ENCODE results near the gene CEP170B.
"Not testable (repeated sequence)": the region's sequence is repeated elsewhere in the genome, so short reads cannot be mapped to it uniquely, and the experiment has no call there.

The CEP170B gene

DNA sequence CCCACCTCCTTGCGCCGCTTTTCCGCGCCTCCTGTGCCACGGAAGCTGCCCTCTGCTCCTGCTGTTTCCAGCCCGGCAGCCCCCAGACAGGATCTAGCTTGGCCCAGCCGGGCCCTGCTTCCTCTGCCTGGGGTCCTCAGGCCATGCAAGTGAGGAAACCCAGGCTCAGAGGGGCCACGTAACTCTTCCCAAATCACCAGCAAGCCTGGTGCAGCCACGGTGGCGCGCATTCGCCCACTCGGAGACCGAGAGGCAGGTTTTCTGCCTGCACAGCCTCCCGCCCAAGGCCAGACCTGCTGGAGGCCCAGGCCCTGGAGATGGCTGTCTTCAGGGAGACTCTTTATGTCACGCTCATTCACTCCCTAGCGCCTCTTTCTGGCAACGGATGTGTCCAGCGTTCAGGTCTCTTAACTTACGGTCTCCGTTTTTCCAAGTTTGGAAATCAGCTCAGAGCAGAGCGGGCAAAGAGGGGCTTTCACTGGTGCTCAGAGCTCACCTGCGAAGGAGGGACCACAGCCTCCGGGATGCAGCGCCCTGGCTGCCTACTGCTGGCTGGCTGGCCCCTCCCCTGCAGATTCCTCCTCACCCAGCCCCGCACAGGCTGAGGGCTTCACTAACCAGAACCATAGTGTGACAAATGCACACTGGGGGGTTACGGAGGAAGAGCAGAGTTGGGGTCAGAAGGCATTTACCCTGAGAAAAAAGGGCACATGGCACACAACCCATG is 20.6 kb upstream of the CEP170B start:
- DNase-seq = no peak

DNA sequence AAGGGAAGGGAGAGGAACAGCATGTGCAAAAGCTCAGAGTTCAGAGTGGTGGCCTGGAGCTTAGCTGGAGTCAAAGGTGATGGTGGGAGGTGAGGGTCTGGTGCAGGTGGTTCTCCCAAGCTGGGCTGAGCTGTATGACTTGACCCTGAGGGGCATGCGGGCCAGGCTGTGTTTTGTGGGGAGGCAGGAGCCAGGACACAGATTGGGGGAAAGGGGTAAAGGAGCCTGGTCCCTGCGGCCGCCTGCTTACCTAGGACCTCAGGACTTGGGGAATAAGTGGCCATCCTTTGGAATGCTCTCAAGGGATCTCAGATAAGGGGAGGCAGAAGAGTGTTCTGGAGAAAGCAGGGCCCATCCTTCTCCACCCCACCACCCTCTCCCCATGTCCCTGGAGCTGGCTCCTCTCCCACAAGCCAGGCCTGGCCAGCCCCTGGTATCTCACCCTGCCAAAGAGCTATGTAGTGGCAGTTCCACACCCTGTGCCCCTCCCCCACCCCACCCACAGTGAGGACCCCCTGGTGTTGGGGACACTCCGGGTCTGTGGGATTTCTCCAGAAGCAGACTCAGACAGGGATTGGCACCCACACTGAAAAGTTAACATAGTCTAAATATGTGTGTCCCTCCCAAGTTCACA is 19.9 kb upstream of the CEP170B start:
- DNase-seq = no peak

DNA sequence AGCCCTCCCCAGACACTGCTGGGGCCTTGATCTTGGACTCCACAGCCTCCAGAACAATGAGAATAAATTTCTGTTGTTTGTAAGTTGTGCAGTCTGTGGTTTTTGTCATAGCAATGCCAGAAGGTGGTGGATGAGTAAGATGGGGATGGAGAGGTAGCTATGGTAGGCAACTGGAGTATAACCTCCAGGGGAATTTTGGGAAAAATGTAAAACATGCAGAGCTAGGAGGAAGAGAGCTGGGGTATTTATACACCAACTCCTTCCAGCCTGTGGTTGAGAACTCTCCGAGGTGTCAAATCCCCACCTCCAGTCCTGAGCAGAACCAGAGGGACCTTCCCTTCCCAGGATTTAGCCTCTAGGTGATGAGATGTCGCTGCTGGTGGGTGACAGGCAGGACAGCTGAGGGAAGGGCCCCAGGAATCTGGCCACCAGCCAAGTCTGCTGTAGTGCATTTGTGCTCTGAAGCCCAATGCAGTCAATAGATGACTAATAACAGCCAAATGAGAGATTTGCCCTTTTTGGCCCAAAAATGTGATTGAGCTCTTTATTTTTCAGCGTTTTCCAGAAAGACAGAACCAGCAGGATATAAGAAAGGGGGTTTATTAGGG is 19.1 kb upstream of the CEP170B start:
- no peak for DNase-seq

DNA sequence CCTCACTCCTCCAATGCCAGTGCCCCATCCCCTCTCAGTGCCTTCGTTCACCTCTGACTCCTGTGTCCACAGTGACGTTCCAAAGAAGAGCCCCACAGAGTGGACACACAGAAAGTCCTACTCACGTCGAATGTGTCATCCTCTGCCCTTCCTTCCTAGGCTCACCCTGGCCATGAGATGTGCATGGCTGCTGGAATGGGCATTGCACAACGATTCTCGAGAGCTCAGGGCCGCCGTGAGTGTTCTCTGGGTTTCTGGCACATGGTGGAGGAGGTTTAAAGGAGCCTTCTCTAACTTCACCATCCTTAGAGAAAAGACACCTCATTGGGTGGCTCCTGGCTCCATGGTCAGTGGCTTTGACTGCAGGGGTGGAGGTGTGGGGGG is 12.8 kb upstream of the CEP170B start:
- no peak for DNase-seq

DNA sequence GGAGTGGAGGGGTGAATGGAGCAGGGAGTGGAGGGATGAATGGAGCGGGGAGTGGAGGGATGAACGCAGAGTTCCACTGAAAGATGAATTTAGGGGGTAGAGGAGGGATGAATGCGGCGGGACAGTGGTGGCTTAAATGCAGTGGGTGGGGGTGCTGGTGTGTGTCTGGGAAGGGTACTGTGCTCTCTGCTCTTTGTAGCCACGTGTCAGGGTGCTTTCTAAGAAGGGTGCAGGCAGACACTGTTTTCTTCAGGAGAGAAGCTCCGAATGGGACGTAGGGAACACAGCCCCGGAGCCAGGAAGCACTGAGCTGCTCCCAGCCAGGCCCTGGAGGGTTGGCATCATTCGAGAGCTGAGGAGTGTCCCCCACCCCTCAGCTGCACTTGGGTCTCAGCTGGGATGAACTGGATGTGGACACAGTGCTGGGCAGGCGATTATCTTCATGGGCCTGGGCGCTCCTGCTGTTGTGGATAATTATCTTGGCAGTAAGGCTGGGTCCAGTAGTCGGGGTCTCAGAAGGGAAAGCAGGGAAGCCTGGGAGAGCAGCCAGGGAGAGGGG is 9.5 kb upstream of the CEP170B start:
- no peak for DNase-seq

DNA sequence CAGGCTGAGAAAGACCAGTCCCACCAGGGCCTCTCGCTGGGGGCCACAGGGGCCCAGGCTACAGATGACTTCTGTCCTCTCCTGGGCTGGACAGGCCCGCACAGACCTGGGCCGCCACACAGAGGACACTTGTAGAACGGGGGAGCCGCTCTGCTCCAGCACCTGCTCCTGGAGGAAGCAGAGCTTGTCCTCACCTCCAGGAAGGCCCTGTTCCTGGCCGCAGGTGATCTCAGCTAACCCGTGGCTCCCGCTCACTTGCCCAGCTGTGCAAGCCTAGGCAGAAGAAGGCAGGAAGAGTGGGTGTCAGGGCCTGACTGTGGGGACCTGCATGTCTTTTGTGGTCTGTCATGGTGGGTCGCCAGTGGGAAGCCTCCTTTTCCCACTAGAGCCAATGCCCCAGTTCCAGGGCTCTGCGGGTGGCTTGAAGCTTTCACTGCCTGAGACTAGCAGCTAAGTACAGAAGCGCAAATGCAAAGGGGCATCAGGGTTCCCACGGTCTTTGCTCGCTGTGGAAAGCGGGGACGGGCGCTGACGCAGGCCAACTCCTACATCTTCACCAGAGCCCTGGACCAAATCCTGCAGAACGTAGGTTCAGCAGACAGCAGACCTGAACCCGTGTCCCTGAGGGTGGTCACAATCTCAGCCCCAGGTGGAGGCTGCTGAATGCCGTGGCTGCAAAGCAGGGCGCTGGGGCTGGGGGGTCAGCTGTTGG is 8.8 kb upstream of the CEP170B start:
- no peak for DNase-seq

DNA sequence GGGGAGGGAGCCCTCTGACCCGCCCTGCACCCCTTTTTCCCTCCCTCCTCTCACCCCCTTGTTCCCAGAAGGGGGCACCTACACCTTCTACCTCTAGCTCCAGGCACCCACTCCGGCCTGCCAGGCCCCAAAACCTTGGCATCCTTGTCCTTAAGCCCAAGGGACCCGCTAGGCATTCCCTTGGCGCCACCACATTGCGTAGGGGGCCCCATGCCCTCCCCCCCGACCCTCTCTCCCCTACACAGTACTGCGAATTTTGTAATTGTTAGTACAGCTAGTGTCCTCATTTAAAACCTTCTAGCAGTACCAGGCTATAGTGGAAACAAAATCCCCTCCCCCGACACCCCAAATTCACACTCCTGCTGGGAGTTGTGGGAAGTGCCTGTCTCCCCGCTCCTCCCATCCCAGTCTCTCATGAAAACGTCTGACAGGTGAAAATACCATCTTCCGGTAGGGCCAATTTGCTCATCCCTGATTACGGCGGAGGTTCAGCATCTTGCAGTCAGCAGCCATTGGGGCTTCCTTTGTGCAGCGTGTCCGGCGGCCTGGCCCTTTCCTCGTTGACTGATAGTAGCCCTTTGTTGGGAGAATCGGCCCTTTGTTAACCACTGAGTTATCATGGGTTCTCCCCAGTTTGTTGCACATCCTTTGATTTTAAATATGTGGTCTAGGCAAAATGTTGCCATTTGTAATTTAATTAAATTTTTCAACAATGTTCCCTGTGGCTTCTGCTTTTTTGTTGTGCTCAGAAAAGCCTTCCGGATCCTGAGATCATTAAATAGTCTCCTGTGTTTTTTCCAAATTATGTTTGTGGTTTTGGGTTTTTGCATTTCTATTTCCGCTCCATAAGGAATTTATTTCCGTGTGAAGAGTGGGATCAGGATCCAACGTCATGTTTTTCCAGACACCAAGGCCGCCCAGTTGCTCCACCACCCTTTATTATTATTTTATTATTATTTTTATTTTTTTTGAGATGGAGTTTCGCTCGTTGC is 7.9 kb upstream of the CEP170B start:
- no peak for DNase-seq

DNA sequence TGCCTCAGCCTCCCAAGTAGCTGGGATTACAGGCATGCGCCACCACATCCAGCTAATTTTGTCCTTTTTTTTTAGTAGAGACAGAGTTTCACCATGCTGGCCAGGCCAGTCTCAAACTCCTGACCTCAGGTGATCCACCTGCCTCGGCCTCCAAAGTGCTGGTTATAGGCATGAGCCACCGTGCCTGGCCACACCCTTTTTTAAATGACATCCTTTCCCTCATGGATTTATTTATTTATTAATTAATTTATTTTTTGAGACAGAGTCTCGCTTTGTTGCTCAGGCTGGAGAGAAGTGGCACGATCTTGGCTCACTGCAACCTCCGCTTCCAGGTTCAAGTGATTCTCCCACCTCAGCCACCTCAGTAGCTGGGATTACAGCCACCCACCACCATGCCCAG is 7.1 kb upstream of the CEP170B start:
- DNase-seq = not testable (repeated sequence)

DNA sequence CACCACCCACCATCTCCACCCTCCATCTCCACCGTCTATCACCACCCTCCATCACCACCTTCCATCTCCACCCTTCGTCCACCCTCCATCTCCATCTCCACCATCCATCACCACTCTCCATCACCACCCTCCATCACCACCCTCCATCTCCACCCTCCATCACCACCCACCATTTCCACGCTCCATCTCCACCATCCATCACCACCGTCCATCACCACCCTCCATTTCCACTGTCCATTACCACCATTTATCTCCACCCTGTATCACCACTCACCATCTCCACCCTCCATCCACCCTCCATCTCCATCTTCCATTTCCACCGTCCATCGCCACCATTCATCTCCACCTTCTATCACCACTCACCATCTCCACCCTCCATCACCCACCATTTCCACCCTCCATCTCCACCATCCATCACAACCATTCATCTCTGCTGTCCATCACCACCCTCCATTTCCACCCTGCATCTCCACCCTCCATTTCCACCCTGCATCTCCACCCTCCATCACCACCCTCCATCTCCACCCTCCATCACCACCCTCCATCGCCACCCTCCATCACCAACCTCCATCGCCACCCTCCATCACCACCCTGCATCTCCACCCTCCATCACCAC is 6.1 kb upstream of the CEP170B start:
- DNase-seq = no peak

DNA sequence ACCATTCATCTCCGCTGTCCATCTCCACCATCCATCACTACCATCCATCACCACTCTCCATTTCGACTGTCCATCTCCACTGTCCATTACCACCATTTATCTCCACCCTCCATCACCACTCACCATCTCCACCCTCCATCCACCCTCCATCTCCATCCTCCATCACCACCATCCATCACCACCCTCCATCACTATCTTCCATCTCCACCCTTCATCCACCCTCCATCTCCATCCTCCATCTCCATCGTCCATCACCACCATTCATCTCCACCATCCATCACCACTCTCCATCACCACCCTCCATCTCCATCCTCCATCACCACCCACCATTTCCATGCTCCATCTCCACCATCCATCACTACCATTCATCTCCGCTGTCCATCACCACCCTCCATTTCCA is 5.2 kb upstream of the CEP170B start:
- no peak for DNase-seq

DNA sequence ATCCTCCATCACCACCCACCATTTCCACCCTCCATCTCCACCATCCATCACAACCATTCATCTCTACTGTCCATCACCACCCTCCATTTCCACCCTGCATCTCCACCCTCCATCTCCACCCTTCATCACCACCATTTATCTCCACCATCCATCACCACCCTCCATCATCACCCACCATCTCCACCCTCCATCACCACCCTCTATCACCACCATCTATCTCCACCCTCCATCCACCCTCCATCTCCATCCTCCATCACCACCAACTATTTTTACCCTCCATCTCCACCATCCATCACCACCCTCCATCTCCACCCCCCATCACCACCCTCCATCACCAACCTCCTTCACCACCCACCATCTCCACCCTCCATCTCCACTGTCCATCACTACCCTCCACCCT is 4.7 kb upstream of the CEP170B start:
- DNase-seq = no peak

DNA sequence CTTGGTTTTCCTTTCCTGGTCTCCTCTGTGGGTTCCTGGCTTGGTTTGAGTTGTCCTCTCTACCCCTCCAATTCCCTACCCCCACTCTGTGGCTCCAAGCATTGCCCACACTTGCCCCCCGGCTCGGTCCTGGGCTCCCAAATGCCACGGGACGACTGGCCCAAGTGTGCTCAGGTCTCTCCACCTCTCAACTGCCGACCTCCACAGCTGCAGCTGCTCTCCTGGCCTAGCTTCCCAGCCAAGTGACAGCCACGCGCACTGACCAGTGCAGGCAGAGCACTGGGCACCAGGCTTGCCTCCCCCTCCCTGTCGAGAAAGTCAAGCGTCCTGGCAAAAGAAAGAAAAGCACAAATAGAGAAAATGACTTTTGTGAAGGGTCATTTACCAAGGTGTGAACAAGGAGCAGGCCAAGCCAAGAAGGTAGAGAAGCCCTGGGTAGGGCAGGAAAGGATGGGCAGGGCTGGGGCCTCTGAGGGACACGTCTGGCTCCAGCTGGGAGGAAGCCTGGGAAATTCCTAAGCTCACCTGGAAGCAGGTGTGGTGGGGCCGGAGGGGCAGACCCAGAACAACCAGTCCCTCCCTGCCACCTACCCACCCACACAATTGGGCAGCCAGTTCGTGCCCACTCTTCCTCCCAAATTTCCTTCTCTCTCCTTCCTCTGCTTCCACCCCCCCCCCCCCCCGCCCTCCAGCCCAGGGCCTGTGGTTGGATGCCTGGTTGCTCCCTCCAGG is 1.8 kb upstream of the CEP170B start:
- no peak for DNase-seq

DNA sequence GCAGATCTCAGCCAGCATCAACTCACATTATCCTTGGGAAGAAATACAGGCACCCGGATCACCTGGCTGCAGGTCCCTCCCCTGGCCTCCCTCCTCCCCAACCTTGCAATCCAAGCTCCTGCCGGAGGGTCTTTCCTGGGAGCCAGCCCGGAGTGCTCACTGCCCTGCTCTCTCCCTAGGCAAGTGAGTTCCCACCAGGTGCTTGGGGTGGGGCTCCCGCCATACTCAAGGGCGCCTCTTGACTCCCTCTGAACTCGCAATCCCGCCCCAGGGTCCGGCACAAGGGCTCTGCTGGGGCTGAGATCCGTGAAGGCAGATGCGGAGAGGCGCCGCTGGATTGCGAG is 1.2 kb upstream of the CEP170B start:
- DNase-seq = no peak

DNA sequence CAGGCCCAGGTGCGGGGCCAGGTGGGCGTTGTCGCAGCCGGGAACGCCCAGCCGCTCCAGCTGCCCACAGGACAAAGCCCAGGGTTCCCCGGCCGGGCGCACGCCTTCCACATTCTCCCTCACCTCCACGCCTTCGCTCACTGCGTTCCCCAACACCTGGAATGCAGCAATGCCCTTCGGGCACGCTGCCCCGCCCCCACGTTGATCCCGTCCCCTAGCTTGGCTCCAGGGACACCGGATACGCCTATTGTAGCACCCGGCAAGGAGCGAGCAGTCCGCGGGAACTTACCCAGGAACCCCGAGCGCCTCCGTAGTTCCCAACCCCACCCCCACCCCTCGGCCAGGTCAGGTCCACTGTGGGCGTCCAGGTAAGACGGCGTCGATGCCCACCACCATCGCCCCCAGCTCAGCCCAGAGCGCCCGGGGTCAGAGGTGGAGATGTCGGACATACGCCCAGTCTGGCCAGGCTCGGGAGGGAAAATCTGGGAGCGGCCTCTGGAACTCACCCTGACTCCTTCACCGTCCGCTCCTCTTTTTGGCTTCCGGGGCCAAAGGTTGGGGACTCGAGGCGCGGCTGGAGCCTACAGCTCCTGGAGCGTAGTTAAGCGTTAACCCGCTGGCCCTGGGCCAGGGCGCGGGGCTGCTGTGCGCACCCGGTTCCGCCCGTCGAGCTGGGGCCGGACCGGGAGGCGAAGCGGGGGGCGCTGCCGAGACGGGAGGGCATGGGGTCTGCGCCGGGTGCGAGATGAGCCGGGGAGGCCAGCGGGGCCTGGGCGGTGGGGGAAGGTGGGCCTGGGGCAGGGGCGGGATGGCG is 594 bp upstream of the CEP170B start:
- DNase-seq = no peak

DNA sequence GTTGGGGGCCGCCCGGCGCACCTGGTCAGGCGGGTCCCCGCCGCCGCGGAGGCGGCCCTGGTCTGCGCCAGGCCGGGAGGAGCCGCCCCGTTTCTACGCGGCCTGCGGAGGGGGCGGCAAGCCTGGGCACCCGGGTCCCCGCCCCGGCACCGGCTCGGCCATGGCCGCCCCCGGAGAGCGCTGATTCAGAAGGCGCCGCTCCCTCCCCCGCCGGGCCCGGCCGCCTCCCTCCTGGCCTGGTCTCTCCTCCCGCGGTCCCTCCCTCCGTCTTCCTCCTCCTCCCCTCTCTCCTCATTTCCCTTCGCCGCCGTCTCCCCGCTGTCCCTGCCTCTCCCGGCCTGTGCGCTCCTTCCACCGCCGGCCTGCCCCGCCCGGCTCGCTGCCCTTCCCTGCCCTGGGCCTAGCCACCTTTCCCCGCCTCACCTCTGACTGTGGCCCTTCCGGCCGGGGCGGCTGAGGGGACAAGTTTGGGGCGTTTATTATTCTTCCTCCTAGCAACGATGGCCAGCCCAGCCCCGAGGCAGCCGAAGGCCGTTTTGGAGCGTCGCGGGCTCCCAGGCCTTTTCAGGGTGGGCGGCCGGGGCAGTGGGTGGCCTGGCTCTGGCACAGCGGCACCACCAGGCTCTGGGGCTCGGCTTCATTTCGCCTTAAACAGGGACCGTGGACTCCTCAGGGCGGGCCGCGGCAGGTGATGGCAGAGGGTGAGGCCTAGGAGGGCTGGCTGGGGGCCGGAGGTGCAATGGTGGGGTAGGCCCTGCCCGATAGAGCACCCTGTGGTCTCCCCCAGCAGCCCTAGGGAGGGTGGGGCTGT is 768 bp downstream of the CEP170B start:
- peak; percentile 66 for DNase-seq

DNA sequence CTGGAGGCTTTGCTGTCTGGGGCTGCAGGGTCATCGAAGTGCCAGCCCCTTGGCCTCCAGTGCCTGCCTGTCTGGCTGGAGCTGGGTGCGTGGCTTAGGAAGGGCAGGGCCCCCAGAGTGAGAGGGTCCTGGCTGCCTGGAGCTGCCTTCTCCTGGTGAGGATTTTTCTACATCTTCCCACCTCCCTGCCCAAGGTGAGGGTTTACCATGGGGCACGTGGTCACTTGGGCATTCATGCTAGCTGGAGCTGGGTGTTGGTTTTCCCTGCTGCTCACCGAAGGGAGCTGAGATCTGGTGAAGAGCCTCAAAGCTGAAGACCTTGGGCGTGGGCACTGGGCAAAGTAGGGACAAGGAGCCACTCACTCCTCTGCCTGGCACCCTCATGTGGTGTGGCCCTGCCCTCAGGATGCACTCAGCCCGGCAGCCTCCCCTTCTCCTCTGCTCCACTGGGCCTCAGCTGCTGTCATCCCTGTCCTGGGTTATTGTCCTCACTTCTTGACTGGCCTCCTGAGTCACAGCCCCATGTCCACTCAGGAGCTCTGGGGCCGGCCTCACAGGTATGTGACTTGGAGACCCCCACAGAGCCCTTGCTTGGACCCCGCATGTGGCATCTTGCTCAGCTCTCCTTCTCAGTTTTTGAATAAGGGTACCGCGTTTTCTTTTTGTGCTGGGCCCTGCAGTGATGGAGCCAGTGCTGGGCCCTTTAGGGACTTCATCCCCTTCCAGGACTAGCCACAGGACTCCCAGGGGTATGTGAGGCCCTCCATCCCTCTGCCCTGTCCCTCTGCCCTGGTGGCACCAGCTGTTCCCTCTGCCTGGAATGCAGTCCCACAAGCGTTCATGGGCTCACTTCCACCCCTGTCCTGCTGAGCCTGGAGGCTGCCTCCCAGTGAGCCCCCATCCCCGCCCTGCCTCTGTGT is 1.6 kb downstream of the CEP170B start:
- no peak for DNase-seq

DNA sequence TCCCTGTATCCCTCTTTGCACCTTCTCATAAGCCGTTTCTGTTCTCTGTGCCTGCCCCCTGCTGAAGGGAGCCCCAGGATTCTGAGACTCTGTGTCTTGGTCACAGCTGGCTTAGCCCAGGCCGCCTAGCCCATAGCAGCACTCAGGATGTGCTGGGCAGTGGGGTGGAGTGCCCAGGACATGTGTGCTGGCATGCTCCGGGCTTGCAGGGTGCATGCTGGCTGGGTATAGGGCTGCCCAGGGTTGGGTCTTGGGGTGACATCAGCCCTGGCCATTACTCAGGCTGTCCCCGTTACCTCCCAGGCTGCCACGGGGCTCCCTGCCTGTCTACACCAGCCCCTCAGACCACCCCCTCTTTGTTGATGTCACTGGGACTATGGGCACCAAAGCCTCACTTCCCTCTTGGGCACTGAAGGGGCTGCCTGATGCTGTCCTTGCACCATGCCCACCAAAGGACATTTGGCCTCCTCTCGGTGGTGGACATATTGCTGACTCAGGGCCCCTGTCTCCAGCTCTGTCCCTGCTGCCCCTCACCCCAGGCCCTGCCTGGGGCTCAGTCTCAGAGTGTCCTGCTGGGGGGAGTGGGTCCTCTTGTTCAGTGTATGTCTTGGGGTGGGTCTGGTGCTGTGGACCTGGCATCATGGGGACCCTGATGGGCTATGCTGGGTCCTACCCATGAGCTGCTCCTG is 2.4 kb downstream of the CEP170B start:
- DNase-seq = no peak

All from HCEC 1CT (cell line).